Measurements from ENCODE around the gene SELENOS.
A peak's percentile ranks its signal among the peaks of the same experiment; 100 is the strongest.

The SELENOS gene, protein sequence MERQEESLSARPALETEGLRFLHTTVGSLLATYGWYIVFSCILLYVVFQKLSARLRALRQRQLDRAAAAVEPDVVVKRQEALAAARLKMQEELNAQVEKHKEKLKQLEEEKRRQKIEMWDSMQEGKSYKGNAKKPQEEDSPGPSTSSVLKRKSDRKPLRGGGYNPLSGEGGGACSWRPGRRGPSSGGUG

DNA sequence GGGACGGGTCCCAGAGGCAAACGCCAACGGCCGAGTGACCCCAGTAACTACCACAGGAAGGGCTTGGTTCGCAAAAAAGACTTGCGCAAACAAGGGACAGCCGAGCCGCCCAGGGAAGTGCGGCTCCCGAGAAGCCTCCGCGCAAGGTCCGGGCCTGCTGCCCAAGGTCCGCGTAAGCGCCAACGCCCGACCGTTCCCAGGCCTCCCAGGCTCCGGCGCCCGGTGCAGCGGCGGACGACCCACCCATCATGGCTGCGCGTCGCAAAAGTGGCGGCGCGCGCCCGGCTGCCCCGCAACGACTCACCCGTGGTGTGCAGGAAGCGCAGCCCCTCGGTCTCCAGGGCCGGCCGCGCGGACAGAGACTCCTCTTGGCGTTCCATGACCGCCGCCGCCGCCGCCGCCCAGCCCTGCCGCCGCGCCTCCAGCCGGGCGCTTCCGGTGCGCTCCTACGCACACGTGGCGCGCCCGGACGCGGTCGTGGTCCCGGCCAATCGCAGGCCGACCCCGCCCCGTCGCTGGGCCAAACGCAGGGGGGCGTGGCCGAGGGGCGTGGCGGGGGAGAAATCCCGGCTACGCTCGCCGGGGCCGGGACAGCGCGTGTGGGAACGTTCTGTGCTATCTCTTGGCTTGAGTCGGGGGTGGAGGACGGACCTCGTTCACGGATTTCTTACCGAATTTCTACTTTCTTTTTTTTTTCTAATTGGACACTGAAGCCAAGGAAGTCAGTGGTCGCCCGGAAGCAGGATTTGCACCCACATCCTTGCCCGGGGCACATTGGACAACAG, at the start of gene SELENOS:
SELENOS (minus strand) TSS at position 448 of the 785 bp plus-strand sequence; CDS start at position 380, 68 bp downstream.
- H3K27ac ChIP-seq (ENCODE audit: low read length), result peak within 1 kb of the TSS; percentile 90
- DNase-seq, result peak; percentile 94
- H3F3A ChIP-seq (ENCODE audit: insufficient read depth, low read length), result peaks cover 43% of the 10 kb centered on the region
- TF ChIP-seq, protein P1, sequence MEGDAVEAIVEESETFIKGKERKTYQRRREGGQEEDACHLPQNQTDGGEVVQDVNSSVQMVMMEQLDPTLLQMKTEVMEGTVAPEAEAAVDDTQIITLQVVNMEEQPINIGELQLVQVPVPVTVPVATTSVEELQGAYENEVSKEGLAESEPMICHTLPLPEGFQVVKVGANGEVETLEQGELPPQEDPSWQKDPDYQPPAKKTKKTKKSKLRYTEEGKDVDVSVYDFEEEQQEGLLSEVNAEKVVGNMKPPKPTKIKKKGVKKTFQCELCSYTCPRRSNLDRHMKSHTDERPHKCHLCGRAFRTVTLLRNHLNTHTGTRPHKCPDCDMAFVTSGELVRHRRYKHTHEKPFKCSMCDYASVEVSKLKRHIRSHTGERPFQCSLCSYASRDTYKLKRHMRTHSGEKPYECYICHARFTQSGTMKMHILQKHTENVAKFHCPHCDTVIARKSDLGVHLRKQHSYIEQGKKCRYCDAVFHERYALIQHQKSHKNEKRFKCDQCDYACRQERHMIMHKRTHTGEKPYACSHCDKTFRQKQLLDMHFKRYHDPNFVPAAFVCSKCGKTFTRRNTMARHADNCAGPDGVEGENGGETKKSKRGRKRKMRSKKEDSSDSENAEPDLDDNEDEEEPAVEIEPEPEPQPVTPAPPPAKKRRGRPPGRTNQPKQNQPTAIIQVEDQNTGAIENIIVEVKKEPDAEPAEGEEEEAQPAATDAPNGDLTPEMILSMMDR (IDR thresholded peaks at IDR 0.05; ENCODE audit: low read length), result no peak
- TF ChIP-seq EZH2 (optimal IDR thresholded peaks at IDR 0.05; ENCODE audit: low read depth, low read length), result no peak
- no peak for TF ChIP-seq EZH2phosphoT487 (IDR thresholded peaks at IDR 0.05; ENCODE audit: low read length)
- H3K4me1 ChIP-seq (ENCODE audit: low read length), result peaks cover 13% of the 10 kb centered on the region
- H3K4me2 ChIP-seq (ENCODE audit: low read depth, low read length), result peak within 1 kb of the TSS; percentile 82
- no peaks in the 10 kb centered on the region for H4K20me1 ChIP-seq (ENCODE audit: insufficient read depth, low read length)
- H2AFZ ChIP-seq (ENCODE audit: low read length), result peak within 1 kb of the TSS; percentile 28
- H3K4me3 ChIP-seq (ENCODE audit: low read length), result peak within 1 kb of the TSS; percentile 97
- H3K27me3 ChIP-seq (replicated peaks; ENCODE audit: insufficient read depth, low read length), result no peaks in the 10 kb centered on the region
- H3K36me3 ChIP-seq (replicated peaks; ENCODE audit: insufficient read depth, low read length), result peaks cover 35% of the 10 kb centered on the region
- peak within 1 kb of the TSS; percentile 99 for H3K9ac ChIP-seq (ENCODE audit: low read length)
- H3K79me2 ChIP-seq (ENCODE audit: low read length), result peaks cover 48% of the 10 kb centered on the region
- no peaks in the 10 kb centered on the region for H3K9me2 ChIP-seq (replicated peaks; ENCODE audit: insufficient read depth, low read length)
- H3K9me3 ChIP-seq (replicated peaks; ENCODE audit: insufficient read depth, low read length), result no peaks in the 10 kb centered on the region

- no peak overlapping the region for H3K27ac ChIP-seq (ENCODE audit: low read length)
- no peaks in the 10 kb centered on the region for H3K9me2 ChIP-seq (replicated peaks; ENCODE audit: insufficient read depth, low read length)
- no peak for DNase-seq
- no peaks in the 10 kb centered on the region for H4K20me1 ChIP-seq (ENCODE audit: insufficient read depth, low read length)
- H3K9me3 ChIP-seq (replicated peaks; ENCODE audit: insufficient read depth, low read length), result no peaks in the 10 kb centered on the region
- H3F3A ChIP-seq (ENCODE audit: insufficient read depth, low read length), result no peaks in the 10 kb centered on the region
- no peaks in the 10 kb centered on the region for H3K79me2 ChIP-seq (ENCODE audit: low read length)
- no peak for TF ChIP-seq EZH2 (optimal IDR thresholded peaks at IDR 0.05; ENCODE audit: low read depth, low read length)
- TF ChIP-seq, protein P1 (IDR thresholded peaks at IDR 0.05; ENCODE audit: low read length), result no peak
- TF ChIP-seq EZH2phosphoT487 (IDR thresholded peaks at IDR 0.05; ENCODE audit: low read length), result no peak
- H3K27me3 ChIP-seq (replicated peaks; ENCODE audit: insufficient read depth, low read length), result peaks cover 62% of the 10 kb centered on the region
- H3K4me2 ChIP-seq (ENCODE audit: low read depth, low read length), result no peak overlapping the region
- H3K4me1 ChIP-seq (ENCODE audit: low read length), result no peaks in the 10 kb centered on the region
- H2AFZ ChIP-seq (ENCODE audit: low read length), result no peak overlapping the region
- no peak overlapping the region for H3K4me3 ChIP-seq (ENCODE audit: low read length)
- no peaks in the 10 kb centered on the region for H3K36me3 ChIP-seq (replicated peaks; ENCODE audit: insufficient read depth, low read length)
- no peak overlapping the region for H3K9ac ChIP-seq (ENCODE audit: low read length)
These were observed 49.3 kb upstream of the SELENOS start for GRCh38 chr15:101326462-101327146.

DNA sequence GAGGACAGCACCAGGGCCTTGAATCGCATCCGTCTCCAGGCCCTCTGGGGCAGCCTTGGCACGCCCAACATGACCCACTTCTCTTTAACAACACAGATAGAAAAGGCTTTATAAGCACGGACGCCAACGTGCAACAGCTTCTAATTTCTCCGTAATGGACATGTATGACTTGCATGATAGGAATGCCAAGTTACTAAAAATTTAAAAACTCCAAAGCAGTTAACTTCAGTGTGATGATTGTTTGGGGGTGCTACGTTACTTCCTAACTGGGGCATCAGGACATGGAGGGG, 48.7 kb upstream of the SELENOS start:
- no peaks in the 10 kb centered on the region for H3K9me2 ChIP-seq (replicated peaks; ENCODE audit: insufficient read depth, low read length)
- no peaks in the 10 kb centered on the region for H3K36me3 ChIP-seq (replicated peaks; ENCODE audit: insufficient read depth, low read length)
- H3K4me3 ChIP-seq (ENCODE audit: low read length), result no peak overlapping the region
- H3K9ac ChIP-seq (ENCODE audit: low read length), result no peak overlapping the region
- H3K4me1 ChIP-seq (ENCODE audit: low read length), result no peaks in the 10 kb centered on the region
- no peaks in the 10 kb centered on the region for H4K20me1 ChIP-seq (ENCODE audit: insufficient read depth, low read length)
- no peak for DNase-seq
- no peak overlapping the region for H3K4me2 ChIP-seq (ENCODE audit: low read depth, low read length)
- H3K9me3 ChIP-seq (replicated peaks; ENCODE audit: insufficient read depth, low read length), result no peaks in the 10 kb centered on the region
- no peak overlapping the region for H3K27ac ChIP-seq (ENCODE audit: low read length)
- no peaks in the 10 kb centered on the region for H3F3A ChIP-seq (ENCODE audit: insufficient read depth, low read length)
- no peaks in the 10 kb centered on the region for H3K79me2 ChIP-seq (ENCODE audit: low read length)
- TF ChIP-seq EZH2 (optimal IDR thresholded peaks at IDR 0.05; ENCODE audit: low read depth, low read length), result no peak
- TF ChIP-seq, protein P1 (IDR thresholded peaks at IDR 0.05; ENCODE audit: low read length), result no peak
- TF ChIP-seq EZH2phosphoT487 (IDR thresholded peaks at IDR 0.05; ENCODE audit: low read length), result no peak
- H3K27me3 ChIP-seq (replicated peaks; ENCODE audit: insufficient read depth, low read length), result peaks cover 69% of the 10 kb centered on the region
- no peak overlapping the region for H2AFZ ChIP-seq (ENCODE audit: low read length)
